GM19397 (cell line): ENCODE measurements around the gene CACNA1H.

Experiments used
- ATAC-seq: cut with Tn5 transposase; IDR thresholded peaks from one replicate; pipeline ENCODE4 v1.9.1; 2021; ENCODE audit warnings: mild to moderate bottlenecking, moderate library complexity; ENCODE audit not compliant: unreplicated experiment

Gene CACNA1H

DNA sequence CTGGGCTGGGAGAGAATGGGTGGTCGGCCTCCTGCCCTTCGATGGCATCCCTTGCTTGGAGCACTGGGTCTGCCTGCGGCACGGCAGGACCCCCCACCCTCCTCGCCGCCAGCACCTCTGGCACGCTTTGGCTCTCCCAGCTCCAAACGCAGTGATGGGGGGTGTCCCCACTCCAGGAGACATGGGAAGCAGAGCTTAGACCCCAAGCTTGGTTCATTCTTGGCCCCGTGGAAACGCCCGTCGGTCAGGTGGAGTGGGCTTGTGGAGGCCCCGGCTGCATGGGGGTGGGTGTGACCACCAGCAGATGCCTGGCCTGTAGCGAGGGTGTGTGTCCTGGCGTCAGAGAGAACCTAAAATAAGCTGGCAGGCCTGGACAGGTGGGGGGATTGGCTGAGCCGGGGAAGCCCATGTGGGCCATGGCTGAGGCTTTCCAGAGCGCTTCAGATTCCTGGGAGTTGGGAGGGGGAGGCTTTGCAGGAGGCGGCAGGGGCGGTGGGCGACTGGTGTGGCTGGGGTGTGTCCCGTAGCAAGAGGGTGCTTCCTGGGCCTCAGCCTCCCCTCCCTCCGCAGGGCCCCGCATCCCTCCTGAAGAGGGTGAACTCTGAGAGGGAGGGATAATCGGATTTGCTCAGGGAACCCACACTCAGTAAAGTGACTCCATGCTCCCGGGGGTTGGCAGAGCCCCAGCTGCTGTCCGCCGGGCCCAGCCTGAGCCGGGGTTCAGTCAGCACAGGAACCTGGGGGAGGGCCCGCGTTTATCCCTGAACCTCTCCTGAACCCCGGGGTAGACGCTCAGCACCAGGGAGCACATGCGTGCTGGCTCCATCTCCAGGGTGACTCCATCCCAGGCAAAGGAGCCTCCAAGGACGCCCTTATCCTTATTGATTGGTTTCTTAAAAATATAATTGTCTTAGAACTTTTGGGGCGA lies 3.4 kb downstream of the CACNA1H start:
- no peak for ATAC-seq

DNA sequence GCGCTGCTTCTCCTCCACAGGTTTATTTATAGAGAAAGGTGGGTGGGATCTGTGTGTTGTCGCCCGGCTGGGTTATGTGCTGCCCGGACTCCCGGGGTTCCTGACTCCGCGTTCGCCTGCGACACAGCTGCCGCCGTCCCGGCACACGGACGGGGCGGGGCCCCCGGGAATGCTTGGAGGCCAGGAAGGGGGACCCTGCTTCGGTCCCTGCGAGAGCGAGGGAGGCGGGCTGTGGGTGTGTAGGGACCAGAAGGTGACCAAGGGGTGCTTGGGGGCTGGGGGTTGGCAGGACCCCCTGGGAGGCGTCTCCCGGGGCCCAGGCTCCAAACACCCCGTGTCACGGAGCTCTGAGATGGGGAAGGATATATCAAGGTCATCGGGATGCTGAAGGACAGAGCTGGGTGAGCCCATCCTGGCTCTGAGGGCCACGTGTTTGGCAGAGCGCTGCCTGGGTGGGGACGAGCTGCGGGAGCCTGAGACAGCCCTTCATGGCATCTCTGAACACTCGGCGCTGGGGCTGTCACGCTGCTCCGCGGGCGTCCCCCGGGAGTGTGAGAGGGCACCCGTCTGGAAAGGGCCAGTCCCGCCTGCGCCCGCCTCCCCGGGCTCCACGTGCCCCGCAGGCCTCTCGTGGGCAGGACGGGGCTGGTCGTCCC lies 4.2 kb downstream of the CACNA1H start:
- ATAC-seq: no peak

DNA sequence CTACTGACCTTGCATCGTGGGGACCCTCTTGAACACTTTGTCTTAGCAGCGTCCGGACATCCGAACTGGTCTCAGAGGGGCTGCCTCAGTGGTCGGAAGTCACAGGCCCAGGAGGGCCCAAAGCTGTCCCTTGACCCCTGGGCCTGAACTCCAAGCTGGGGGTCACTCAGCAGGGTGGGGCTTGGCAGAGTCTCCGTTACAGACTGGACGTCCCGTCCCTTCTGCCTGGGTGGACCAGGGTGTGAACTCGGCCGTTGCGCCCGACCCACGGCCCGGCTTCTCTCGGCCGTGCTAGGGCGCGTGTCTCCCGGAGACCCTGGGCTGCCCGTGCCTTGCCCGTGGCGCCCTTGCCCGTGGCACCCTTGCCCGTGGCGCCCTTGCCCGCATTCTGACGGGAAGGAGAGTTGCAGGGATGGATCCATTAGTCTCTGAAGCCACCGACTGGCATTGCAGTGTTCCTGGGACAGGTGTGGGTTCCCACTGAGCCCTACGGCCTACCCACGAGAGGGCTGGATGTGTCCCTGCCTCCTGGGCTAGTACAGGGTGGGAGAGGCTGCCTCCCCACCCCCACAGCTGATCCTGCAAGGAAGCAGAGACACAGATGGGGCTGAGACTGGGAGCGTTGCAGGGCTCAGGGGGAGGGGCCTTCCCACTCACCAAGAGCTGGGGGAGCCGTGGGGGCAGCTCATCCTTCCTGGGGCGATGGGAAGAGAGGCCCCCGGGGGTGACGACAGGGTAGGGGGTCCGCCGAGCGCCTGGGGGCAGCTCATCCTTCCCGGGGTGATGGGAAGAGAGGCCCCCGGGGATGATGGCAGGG lies 4.9 kb downstream of the CACNA1H start:
- ATAC-seq: no peak

DNA sequence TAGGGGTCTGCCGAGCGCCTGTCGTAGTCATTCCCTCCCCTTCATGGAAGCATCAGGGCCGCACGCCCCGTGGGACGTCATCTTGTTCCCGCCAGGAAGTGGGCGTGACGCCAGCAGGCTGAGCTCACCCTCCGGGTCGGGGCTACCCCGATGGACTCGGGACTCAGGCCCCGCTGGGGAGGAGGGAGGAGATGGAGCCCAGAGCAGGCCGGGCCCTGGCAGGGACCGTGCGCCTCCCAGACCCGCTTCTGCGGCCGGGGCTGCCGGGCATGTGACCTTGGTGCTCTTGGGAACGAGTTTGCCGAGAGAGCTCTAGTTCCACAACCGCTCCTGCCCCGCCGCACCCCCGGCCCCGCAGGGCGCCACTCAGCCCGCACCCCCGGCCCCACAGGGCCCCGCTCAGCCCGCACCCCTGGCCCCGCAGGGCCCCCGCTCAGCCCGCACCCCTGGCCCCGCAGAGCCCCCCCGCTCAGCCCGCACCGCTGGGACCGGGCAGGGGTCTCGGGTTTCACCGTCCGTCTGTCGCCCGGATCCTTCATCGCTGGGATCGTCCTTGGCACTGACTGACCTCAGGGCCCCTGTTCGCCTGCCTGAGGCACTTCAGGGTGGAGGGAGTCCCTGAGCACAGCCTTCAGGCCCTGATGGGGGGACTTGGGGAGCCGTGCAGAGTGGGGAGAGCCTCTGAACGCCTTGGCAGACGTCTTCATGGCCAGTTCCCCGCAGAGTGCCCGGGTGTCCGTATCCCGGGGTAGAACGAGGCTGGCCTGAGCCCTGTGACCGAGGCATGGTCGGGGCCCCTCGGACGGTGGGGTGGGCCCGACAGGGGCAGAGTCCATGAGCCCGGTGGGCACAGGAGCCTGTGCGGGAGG lies 5.8 kb downstream of the CACNA1H start:
- no peak for ATAC-seq

GRCh38 chr16:1159325-1159972 lies 6.5 kb downstream of the CACNA1H start:
- ATAC-seq: no peak

- no peak for ATAC-seq
Measured at GRCh38 chr16:1159973-1160772, 7.3 kb downstream of the CACNA1H start.

GRCh38 chr16:1160773-1161348 lies 8.0 kb downstream of the CACNA1H start:
- ATAC-seq: no peak

GRCh38 chr16:1162701-1163566 lies 10.0 kb downstream of the CACNA1H start:
- no peak for ATAC-seq

DNA sequence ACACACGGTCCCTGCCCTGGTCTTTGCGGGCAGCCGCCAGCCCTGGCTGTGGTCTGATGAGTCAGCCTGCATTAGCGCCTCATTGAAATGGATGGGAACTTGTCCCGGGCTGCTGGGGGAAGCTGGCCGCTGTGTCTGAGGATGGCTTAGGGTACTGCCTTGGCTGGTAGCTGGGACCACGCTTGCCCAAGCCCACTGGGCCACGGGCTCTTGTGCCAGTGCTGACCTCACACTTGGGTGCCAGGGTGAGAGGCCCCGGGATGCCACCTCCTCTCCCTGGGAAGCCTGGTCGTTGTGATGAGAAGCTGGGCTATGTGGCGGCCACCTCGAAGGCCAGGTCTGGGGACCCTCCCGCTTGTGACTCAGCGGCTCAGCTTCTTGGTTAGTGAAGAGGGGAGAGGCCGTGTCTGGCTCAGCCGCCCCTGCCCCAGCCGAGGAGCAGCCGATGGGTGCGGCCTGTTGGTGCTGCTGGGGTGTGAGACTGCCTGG lies 10.7 kb downstream of the CACNA1H start:
- no peak for ATAC-seq

GRCh38 chr16:1164382-1164781 lies 11.5 kb downstream of the CACNA1H start:
- ATAC-seq: no peak

GRCh38 chr16:1164975-1165374 lies 12.1 kb downstream of the CACNA1H start:
- ATAC-seq: no peak

- ATAC-seq: no peak
Measured at GRCh38 chr16:1165511-1165910, 12.6 kb downstream of the CACNA1H start.

DNA sequence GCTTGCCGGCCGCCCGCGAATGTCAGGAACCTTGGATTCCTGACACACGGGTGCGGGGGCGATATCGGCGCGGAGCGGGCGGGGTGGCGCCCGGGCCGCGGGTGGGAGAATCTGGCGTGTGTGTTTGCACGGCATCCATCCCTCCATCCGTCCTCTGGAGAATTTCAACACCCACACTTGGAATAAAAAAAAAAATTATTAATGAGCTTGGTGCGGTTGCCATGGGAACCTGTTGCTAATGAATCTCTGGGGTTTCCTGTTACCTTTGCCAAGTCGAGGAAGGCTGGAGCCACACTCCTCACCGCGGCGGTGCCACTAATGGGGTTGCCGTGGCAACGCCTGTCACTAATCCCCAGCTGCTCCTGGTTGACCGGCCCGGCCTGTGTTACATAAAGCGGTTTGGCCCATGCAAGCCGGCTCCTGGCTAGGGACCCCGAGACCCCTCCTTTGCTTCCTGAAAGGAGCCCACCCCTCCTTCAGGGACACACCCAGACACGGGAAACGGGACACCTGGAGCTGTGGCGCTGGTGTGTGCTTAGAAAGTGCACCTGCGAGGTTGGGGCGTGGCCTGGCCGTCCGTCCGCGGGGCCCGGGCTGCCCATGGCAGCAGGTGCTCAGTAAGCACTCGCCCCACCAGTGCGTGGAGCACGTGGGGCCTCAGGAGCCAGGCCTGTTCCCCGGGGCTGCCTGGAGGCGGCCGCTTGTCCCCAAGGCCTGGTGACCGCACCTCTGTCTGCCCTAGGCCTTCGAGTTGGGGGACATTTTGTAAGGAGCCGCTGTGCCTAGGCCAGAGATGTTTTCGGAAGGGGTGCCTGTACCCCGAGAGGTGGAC lies 14.6 kb downstream of the CACNA1H start:
- ATAC-seq: no peak

DNA sequence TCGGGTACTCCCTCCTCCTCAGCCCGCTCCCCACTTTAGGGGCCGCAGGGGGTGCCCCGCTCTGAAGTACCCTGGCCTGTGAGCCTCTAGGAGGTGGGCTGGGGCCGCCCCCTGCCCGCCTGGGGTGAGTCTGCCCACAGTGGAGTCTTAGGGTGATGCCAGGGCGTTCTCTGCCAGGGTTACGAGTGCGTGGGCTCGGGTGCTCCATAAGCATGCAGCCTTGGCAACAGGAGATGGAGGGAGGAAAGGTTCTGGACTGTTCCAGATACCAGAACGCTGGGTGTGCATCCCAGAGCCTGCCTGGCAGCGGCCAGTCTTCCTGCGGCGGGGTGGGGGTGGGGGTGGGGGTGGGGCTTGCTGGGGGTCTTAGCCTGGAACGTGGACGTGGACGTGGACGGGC lies 15.9 kb downstream of the CACNA1H start:
- no peak for ATAC-seq

DNA sequence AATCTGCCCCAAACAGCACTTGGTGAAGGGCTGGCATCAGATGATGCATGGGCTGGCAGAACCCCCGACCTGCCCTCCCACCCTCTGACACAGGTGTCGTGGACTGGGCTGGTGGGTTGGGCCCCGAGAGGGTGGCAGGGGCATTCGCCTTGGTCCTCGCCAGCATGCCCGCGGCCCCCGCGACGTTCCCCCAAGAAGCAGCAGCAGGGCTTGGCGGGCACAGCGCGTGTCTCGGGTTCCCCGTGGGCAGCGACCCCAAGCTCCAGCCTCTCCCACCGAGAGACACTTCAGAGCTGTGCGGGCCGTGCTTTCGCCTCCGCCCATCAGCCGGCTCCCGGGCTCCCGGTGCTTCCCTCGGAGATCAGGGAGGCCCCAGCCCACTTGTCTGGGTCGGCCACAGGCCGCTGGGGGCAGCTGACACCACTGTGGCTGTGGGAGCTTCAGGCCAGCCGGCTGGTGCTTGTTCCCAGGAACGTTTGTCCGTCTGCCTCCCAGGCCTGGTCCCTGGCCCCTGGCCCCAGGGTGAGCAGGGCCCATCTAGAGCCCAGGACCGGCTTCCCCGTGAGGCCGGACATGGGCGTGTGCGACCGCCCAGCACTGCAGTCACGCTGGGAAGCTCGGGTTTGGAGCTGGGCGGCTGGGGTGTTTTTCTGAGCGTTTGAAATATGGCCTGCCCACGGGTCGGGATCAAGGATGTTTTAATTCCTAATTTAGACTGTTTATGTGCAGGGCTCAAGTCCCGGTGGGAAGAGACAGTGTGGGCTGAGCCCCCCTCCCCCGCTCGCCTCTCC lies 16.6 kb downstream of the CACNA1H start:
- no peak for ATAC-seq

- ATAC-seq: no peak
Measured at GRCh38 chr16:1170076-1170418, 17.1 kb downstream of the CACNA1H start.
